ENCODE results near the gene SHCBP1L. TPM values are rescaled to one million over a fixed set of nuclear protein-coding genes. Genes with fewer than 3 reads are reported as not detected.

SHCBP1L gene
- polyA plus RNA-seq, 1 donor from 2014 or later: not detected

DNA sequence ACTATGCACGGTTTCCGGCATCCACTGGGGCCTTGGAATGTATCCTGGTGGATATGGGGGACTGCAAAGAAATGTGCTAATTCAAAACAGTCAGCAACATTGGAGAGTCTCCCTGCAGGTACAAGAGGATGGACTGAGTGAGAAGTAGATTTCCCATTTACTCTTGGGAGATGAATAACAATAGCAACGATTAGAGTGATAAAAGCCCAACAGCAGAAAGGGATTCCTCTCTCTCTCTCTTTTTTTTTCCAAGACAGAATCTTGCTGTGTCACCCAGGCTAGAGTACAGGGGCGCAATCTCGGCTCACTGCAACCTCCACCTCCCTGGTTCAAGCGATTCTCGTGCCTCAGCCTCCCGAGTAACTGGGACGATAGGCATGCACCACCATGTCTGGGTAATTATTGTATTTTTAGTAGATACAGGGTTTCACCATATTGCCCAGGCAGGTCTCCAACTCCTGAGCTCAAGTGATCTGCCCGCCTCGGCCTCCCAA is 5.0 kb upstream of the SHCBP1L start:
- H3K4me3 ChIP-seq (ENCODE audit: low read length): no peak overlapping the region
- H3K4me2 ChIP-seq (ENCODE audit: low read length): no peak overlapping the region
- no peaks in the 10 kb centered on the region for H3K9me2 ChIP-seq (ENCODE audit: insufficient read depth, low read length)
- no peaks in the 10 kb centered on the region for H3K79me2 ChIP-seq (replicated peaks; ENCODE audit: insufficient read depth, low read length)
- no peaks in the 10 kb centered on the region for H3K36me3 ChIP-seq (ENCODE audit: insufficient read depth, low read length)
- H3K27me3 ChIP-seq (ENCODE audit: insufficient read depth, low read depth, low read length): no peaks in the 10 kb centered on the region
- H4K20me1 ChIP-seq (ENCODE audit: insufficient read depth): no peaks in the 10 kb centered on the region
- H3K9me3 ChIP-seq (ENCODE audit: low read length): no peaks in the 10 kb centered on the region
- no peak overlapping the region for H3K27ac ChIP-seq (ENCODE audit: low read length)
- H3F3A ChIP-seq (ENCODE audit: insufficient read depth, low read length, poor library complexity, severe bottlenecking): no peaks in the 10 kb centered on the region
- TF ChIP-seq EZH2 (IDR thresholded peaks at IDR 0.05; ENCODE audit: borderline replicate concordance, insufficient read depth, low read length, poor library complexity, severe bottlenecking) (no peak), EP300 (conservative IDR thresholded peaks at IDR 0.05; ENCODE audit: poor library complexity, severe bottlenecking) (no peak), MXI1 (conservative IDR thresholded peaks at IDR 0.05; ENCODE audit: poor library complexity, severe bottlenecking) (no peak), TAF1 (IDR thresholded peaks at IDR 0.05; ENCODE audit: low read depth) (no peak), RAD21 (conservative IDR thresholded peaks at IDR 0.05) (no peak)
- TF ChIP-seq, protein P1, sequence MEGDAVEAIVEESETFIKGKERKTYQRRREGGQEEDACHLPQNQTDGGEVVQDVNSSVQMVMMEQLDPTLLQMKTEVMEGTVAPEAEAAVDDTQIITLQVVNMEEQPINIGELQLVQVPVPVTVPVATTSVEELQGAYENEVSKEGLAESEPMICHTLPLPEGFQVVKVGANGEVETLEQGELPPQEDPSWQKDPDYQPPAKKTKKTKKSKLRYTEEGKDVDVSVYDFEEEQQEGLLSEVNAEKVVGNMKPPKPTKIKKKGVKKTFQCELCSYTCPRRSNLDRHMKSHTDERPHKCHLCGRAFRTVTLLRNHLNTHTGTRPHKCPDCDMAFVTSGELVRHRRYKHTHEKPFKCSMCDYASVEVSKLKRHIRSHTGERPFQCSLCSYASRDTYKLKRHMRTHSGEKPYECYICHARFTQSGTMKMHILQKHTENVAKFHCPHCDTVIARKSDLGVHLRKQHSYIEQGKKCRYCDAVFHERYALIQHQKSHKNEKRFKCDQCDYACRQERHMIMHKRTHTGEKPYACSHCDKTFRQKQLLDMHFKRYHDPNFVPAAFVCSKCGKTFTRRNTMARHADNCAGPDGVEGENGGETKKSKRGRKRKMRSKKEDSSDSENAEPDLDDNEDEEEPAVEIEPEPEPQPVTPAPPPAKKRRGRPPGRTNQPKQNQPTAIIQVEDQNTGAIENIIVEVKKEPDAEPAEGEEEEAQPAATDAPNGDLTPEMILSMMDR (IDR thresholded peaks at IDR 0.05; ENCODE audit: poor library complexity, severe bottlenecking): no peak
- TF ChIP-seq, protein P2, sequence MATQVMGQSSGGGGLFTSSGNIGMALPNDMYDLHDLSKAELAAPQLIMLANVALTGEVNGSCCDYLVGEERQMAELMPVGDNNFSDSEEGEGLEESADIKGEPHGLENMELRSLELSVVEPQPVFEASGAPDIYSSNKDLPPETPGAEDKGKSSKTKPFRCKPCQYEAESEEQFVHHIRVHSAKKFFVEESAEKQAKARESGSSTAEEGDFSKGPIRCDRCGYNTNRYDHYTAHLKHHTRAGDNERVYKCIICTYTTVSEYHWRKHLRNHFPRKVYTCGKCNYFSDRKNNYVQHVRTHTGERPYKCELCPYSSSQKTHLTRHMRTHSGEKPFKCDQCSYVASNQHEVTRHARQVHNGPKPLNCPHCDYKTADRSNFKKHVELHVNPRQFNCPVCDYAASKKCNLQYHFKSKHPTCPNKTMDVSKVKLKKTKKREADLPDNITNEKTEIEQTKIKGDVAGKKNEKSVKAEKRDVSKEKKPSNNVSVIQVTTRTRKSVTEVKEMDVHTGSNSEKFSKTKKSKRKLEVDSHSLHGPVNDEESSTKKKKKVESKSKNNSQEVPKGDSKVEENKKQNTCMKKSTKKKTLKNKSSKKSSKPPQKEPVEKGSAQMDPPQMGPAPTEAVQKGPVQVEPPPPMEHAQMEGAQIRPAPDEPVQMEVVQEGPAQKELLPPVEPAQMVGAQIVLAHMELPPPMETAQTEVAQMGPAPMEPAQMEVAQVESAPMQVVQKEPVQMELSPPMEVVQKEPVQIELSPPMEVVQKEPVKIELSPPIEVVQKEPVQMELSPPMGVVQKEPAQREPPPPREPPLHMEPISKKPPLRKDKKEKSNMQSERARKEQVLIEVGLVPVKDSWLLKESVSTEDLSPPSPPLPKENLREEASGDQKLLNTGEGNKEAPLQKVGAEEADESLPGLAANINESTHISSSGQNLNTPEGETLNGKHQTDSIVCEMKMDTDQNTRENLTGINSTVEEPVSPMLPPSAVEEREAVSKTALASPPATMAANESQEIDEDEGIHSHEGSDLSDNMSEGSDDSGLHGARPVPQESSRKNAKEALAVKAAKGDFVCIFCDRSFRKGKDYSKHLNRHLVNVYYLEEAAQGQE (IDR thresholded peaks at IDR 0.05; ENCODE audit: borderline replicate concordance): no peak
- H2AFZ ChIP-seq (ENCODE audit: low read depth, low read length): no peak overlapping the region
- no peak overlapping the region for H3K9ac ChIP-seq (ENCODE audit: low read length)

DNA sequence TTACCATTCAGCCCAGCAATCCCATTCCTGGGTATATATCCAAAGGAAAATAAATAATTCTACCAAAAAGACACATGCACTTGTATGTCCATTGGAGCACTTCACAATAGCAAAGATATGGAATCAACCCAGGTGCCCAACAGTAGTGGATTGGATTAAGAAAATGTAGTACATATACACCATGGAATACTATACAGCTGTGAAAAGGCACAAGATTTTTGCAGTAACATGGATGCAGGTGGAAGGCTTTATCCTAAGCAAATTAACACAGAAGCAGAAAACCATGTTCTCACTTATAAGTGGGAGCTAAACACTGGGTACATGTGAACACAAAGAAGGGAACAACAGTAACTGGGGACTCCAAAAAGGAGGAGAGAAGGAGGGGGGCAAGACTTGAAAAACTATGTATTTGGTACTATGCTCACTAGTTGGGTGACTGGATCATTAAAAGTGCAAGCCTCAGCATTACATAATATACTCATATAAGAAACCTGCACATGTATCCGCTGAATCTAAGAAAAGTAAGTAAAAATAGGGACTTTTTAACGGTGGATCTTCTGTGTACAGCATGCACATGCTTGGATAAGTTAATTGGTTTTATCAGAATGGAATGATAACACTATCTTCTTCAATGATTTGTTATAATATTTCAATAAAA is 3.9 kb upstream of the SHCBP1L start:
- no peaks in the 10 kb centered on the region for H4K20me1 ChIP-seq (ENCODE audit: insufficient read depth)

More for the DNA sequence above, 3.9 kb upstream of the SHCBP1L start:
- TF ChIP-seq, protein P2 (IDR thresholded peaks at IDR 0.05; ENCODE audit: borderline replicate concordance): no peak
- TF ChIP-seq POLR2AphosphoS5 (IDR thresholded peaks at IDR 0.05) (no peak), RAD21 (conservative IDR thresholded peaks at IDR 0.05) (no peak), MXI1 (conservative IDR thresholded peaks at IDR 0.05; ENCODE audit: poor library complexity, severe bottlenecking) (no peak), TAF1 (IDR thresholded peaks at IDR 0.05; ENCODE audit: low read depth) (no peak), SMC3 (conservative IDR thresholded peaks at IDR 0.05; ENCODE audit: poor library complexity) (no peak)
- Histone ChIP-seq H3K27me3 (ENCODE audit: insufficient read depth, low read depth, low read length) (no peaks in the 10 kb centered on the region), H3K79me2 (replicated peaks; ENCODE audit: insufficient read depth, low read length) (no peaks in the 10 kb centered on the region), H3K4me3 (ENCODE audit: low read length) (no peak overlapping the region), H3K9me3 (ENCODE audit: low read length) (no peaks in the 10 kb centered on the region), H3K27ac (ENCODE audit: low read length) (no peak overlapping the region), H3K4me2 (ENCODE audit: low read length) (no peak overlapping the region), H3K9ac (ENCODE audit: low read length) (no peak overlapping the region), H3K36me3 (ENCODE audit: insufficient read depth, low read length) (no peaks in the 10 kb centered on the region), H3F3A (ENCODE audit: insufficient read depth, low read length, poor library complexity, severe bottlenecking) (no peaks in the 10 kb centered on the region), H2AFZ (ENCODE audit: low read depth, low read length) (no peak overlapping the region), H3K9me2 (ENCODE audit: insufficient read depth, low read length) (no peaks in the 10 kb centered on the region)

Measured in neural cell (in vitro differentiated cells).